Nephron (organoid): ENCODE data around the gene LEFTY2.

Source experiments
- H3K27ac Mint-ChIP-seq, 3 experiments: 2 replicates each; pipeline ENCODE4 v1.8.0; 2020; ENCODE audit warnings: mixed read lengths in 3 of 3, mild to moderate bottlenecking in 2 of 3, moderate library complexity in 1 of 3
- H3K27me3 Mint-ChIP-seq: 2 replicates; pipeline ENCODE4 v1.8.0; 2021; ENCODE audit warnings: low read depth, mild to moderate bottlenecking, moderate library complexity, mixed read lengths
- H3K36me3 Mint-ChIP-seq: 2 replicates; pipeline ENCODE4 v1.8.0; 2020; ENCODE audit warnings: low read depth, mixed read lengths
- H3K4me1 Mint-ChIP-seq: 2 replicates; pipeline ENCODE4 v1.8.0; 2020; ENCODE audit warnings: mixed read lengths
- H3K4me3 Mint-ChIP-seq, 3 experiments: 2 replicates each; pipeline ENCODE4 v1.8.0; 2020; ENCODE audit warnings: mild to moderate bottlenecking in 3 of 3, mixed read lengths in 3 of 3, moderate library complexity in 2 of 3
- H3K9me3 Mint-ChIP-seq: 2 replicates; pipeline ENCODE4 v1.8.0; 2020; ENCODE audit warnings: mixed read lengths
- CTCF ChIP-seq, 3 experiments: fragments of 200-600 bp; sonication (generic); IDR thresholded peaks; one replicate each; pipeline ENCODE4 v1.5.0; 2021; ENCODE audit warnings: antibody characterized with exemption in 3 of 3; ENCODE audit not compliant: unreplicated experiment in 3 of 3

The LEFTY2 gene, protein sequence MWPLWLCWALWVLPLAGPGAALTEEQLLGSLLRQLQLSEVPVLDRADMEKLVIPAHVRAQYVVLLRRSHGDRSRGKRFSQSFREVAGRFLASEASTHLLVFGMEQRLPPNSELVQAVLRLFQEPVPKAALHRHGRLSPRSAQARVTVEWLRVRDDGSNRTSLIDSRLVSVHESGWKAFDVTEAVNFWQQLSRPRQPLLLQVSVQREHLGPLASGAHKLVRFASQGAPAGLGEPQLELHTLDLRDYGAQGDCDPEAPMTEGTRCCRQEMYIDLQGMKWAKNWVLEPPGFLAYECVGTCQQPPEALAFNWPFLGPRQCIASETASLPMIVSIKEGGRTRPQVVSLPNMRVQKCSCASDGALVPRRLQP

DNA sequence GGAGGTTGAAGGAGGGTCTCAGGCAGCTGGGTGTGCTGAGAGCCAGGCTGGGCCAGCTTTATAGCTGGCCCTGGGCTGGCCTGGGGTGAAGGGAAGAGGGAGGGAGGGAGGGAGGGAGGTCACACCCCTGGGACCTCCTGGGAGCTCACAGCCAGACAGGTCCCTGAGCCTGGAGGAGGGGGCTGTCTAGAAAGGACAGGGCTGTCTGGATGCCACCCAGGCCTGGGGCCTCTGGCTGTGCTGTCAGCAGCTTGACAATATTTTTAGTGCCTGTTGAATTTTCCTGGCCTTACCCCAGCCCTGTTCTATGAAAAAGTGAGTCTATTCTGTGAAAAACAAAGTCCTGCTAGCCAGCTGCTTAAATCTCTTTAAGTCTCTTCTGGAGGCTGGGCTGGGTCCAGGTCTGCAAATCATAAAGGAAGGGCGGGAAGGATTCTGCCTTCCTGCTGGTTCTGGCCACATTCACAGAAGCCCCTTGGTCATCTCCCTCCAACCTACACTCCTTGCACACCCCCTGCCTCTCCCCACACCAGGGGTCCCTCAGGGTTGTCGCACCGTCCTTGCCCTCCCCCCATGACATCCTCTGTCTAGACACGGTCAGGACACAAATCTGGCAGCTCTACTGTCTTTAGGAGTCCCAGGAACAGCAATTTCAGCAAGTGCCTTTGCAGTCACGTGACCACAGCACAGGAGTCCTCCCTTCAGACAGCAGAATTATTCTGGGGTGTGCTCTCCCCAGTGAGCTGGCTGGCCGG, at the start of gene LEFTY2:
TSS of gene LEFTY2 (minus strand) at position 34 of the 755 bp plus-strand sequence. CDS start 80 bp downstream, outside the sequence.
- peak within 1 kb of the TSS; percentile 94 to 96 (median 96) for H3K27ac Mint-ChIP-seq
- no peaks in the 10 kb centered on the region for H3K9me3 Mint-ChIP-seq
- H3K36me3 Mint-ChIP-seq = no peaks in the 10 kb centered on the region
- no peak for TF ChIP-seq CTCF (IDR thresholded peaks at IDR 0.05; ENCODE audit: unreplicated experiment in 3 of 3)
- H3K4me1 Mint-ChIP-seq = peaks cover 59% of the 10 kb centered on the region
- peak within 1 kb of the TSS; percentile 31 to 41 (median 38) for H3K4me3 Mint-ChIP-seq
- peaks cover 24% of the 10 kb centered on the region for H3K27me3 Mint-ChIP-seq

DNA sequence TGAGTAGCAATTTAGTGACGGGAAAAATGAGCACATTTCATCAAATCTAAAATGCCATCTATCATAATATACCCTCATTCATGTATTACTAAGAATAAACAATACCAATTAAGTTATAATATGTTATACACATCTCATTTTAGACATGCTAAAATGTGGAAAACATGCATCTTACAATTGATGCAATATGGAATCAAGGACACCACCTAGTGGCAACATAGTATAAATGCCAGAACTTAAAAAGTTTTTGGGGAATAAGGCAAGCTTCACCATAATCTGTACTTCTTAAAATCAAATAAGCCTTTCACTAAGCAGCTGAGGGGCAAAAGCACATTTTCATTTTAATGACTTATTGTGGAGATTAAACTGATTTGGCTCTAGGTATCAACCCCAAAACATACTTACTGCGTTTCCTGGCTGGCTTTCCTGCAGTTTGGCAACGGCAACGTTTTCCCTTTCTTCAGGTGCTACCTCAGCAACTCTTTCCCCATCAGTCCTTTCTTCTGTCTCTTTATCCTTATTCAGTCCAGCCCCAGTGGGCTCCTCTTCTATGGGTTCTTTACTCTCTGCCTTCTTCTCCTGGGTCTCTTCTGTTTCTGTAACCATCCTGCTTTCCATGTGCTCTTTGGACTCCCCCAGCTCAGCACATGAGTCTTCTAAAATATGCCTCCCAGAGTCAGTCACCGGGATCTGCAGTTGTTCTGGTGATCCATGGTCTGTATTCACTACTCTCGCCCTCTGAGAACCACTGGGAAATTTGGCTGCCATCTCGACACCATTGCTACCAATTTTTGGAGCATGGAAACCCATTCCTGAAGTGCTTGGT, 46.7 kb upstream of the LEFTY2 start:
- peaks cover 71% of the 10 kb centered on the region for H3K36me3 Mint-ChIP-seq
- H3K27me3 Mint-ChIP-seq = no peaks in the 10 kb centered on the region
- no peaks in the 10 kb centered on the region for H3K4me1 Mint-ChIP-seq
- H3K4me3 Mint-ChIP-seq = no peak overlapping the region
- H3K9me3 Mint-ChIP-seq = peaks cover 7% of the 10 kb centered on the region
- peak; percentile 68 to 76 (median 70) for TF ChIP-seq CTCF (IDR thresholded peaks at IDR 0.05; ENCODE audit: unreplicated experiment in 3 of 3)
- H3K27ac Mint-ChIP-seq = peak overlapping the region in 1 of 3 experiments; percentile 1

- no peak for TF ChIP-seq CTCF (IDR thresholded peaks at IDR 0.05; ENCODE audit: unreplicated experiment in 3 of 3)
- Mint-ChIP-seq H3K4me3 (no peak overlapping the region), H3K9me3 (peaks cover 16% of the 10 kb centered on the region), H3K27ac (no peak overlapping the region), H3K27me3 (no peaks in the 10 kb centered on the region), H3K4me1 (peaks cover 4% of the 10 kb centered on the region), H3K36me3 (peaks cover 77% of the 10 kb centered on the region)
These were observed 40.7 kb upstream of the LEFTY2 start for GRCh38 chr1:225981714-225982113.

DNA sequence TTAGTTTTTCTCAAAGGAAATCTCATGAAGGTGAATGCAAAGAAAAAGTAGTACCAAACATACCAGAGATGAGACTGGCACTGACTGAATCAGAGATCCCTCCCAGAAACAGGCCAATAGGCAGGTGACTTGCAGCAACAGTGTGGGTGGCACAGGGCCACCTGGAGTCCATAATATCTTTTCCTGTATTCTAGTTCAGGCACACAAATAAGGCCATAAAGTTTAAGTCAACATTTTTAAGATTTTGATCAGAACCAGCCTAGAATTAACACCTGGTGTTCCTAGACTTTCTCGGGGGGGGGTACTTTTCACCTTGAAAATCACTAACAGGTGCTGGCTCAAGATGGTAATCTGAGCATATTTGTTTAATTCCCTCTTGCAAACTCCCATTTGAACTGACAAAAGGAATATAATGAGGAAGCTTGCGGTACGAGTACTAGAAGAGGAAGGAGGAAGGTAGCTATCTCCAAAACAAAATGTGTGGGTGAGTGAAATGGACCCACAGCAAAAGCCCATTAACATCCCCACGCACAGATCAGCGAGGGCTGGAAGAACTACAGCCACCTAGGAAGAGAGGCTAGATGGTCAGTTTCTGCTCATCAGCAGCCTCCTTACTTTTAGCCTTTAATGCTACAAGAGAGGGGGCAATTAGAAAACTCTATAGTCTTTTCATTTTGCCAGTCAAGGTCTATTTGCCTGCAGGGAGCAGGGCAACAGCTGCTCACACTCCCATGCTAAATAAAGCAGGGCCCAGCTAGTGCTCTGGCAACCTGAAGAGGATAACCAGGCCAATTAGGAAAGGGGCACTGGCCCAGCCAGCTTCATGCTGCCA, 39.2 kb upstream of the LEFTY2 start:
- peaks cover 70% of the 10 kb centered on the region for H3K36me3 Mint-ChIP-seq
- H3K4me3 Mint-ChIP-seq = no peak overlapping the region
- H3K4me1 Mint-ChIP-seq = peaks cover 8% of the 10 kb centered on the region
- H3K27ac Mint-ChIP-seq = no peak overlapping the region
- peaks cover 16% of the 10 kb centered on the region for H3K9me3 Mint-ChIP-seq
- TF ChIP-seq CTCF (IDR thresholded peaks at IDR 0.05; ENCODE audit: unreplicated experiment in 3 of 3) = no peak
- no peaks in the 10 kb centered on the region for H3K27me3 Mint-ChIP-seq

GRCh38 chr1:225979421-225979820, 38.4 kb upstream of the LEFTY2 start:
- peaks cover 16% of the 10 kb centered on the region for H3K9me3 Mint-ChIP-seq
- TF ChIP-seq CTCF (IDR thresholded peaks at IDR 0.05; ENCODE audit: unreplicated experiment in 3 of 3) = no peak
- H3K27ac Mint-ChIP-seq = no peak overlapping the region
- H3K27me3 Mint-ChIP-seq = no peaks in the 10 kb centered on the region
- H3K36me3 Mint-ChIP-seq = peaks cover 66% of the 10 kb centered on the region
- H3K4me1 Mint-ChIP-seq = peaks cover 8% of the 10 kb centered on the region
- no peak overlapping the region for H3K4me3 Mint-ChIP-seq
